Activated CD4-positive, alpha-beta T cell treated with anti-CD3 and anti-CD28 coated beads, Interleukin-2, Interleukin-6, amounts not matched to agents 100 ng/mL and 50 ng/mL, durations not matched to agents 16 hours and 8 hours (primary cell): Measurements from ENCODE around the gene IL1RAPL2.
"Not testable (repeated sequence)": the region's sequence is repeated elsewhere in the genome, so short reads cannot be mapped to it uniquely, and the experiment has no call there.

Source experiments
- DNase-seq: peaks from one replicate; pipeline ENCODE4 v3.0.0-alpha.2; 2020

IL1RAPL2 gene

GRCh38 chrX:105645667-105646357, 1079.8 kb downstream of the IL1RAPL2 start:
- no peak for DNase-seq

- DNase-seq, result no peak
Observed at GRCh38 chrX:105646592-105647372, 1080.8 kb downstream of the IL1RAPL2 start.

- no peak for DNase-seq
Observed at GRCh38 chrX:105647749-105648148, 1081.8 kb downstream of the IL1RAPL2 start.

DNA sequence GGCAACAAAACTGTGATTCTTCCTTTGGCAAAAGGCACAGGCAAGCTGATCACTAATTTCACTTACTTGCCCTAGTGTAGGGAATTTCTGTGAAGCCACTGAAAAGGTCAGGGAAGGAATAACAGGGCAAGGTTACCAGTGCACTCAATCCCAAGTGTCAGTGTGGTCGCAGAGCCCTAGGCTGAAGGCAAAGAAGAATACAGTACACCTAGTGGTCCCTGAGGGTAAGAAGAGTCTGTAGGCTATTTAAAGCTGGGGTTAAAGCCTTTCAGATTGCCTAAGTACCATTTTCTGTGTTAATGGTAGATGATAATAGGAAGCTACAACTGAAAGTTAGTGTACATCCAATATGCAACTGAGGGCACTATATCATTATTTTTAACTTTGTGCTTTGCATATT, 1082.7 kb downstream of the IL1RAPL2 start:
- DNase-seq, result no peak

GRCh38 chrX:105650577-105650976, 1084.6 kb downstream of the IL1RAPL2 start:
- DNase-seq, result no peak

- DNase-seq, result no peak
Observed at GRCh38 chrX:105650986-105651385, 1085.0 kb downstream of the IL1RAPL2 start.

GRCh38 chrX:105653891-105654290, 1087.9 kb downstream of the IL1RAPL2 start:
- DNase-seq, result no peak

- no peak for DNase-seq
Observed at GRCh38 chrX:105658136-105658535, 1092.1 kb downstream of the IL1RAPL2 start.

DNA sequence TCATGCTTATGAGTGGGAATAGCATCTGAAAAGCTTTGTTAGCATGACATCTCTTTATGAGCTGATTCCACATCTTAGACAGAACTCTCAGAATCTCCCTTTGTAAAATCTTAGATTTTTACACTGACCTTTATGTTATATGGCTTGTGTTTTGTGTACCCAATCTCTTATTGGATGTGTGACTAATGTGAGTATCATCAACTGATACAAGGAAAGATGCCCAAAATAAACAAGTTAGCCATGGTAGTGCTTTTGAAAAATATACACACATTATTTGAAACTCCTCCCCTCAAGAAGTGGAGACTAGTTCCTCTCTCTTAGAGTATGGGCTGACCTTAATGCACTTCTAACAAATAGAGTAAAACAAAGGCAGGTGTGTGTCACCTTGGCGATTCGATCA, 1096.2 kb downstream of the IL1RAPL2 start:
- no peak for DNase-seq

- no peak for DNase-seq
Observed at GRCh38 chrX:105664243-105664642, 1098.2 kb downstream of the IL1RAPL2 start.

- DNase-seq, result not testable (repeated sequence)
Observed at GRCh38 chrX:105684288-105684687, 1118.3 kb downstream of the IL1RAPL2 start.

- DNase-seq, result no peak
Observed at GRCh38 chrX:105694839-105695238, 1128.8 kb downstream of the IL1RAPL2 start.

GRCh38 chrX:105695451-105695850, 1129.5 kb downstream of the IL1RAPL2 start:
- no peak for DNase-seq

GRCh38 chrX:105696870-105697269, 1130.9 kb downstream of the IL1RAPL2 start:
- no peak for DNase-seq

DNA sequence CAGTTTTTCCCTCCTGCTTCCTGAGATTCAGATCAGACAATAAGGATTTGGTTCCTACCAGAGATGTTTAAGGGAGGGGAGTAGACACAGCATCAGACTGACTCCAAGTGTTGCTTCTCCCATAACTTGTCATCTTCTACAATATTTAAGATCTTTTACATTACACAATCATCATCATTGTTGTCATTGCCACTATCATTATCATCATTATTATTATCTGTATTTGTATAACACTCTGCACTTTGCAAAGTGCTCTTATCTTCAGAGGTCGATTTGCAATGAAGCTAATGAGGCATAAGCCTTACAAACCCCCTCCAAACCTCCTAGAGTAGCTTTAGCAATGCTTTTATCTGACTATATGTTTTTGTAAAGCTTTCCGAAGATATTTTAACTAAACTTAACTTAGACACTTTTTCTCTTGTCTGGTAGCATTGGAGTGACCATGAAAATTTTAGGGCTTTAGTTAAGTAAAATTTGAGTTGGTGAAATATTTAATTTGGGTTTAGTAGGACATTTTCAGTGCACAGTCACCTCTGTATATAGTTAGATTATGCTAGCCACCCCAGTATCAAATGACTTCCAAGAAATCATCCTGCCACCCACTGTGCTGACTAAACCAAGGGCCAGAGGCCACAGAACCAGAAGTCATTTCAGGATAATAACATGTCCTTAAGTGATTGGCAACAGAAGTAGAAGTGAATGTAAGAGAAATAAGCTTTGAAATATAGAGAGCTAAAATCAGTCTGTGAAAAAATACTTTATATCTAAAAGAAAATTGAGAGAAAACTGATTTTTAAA, 1132.2 kb downstream of the IL1RAPL2 start:
- DNase-seq, result no peak

GRCh38 chrX:105700331-105700730, 1134.3 kb downstream of the IL1RAPL2 start:
- DNase-seq, result no peak

DNA sequence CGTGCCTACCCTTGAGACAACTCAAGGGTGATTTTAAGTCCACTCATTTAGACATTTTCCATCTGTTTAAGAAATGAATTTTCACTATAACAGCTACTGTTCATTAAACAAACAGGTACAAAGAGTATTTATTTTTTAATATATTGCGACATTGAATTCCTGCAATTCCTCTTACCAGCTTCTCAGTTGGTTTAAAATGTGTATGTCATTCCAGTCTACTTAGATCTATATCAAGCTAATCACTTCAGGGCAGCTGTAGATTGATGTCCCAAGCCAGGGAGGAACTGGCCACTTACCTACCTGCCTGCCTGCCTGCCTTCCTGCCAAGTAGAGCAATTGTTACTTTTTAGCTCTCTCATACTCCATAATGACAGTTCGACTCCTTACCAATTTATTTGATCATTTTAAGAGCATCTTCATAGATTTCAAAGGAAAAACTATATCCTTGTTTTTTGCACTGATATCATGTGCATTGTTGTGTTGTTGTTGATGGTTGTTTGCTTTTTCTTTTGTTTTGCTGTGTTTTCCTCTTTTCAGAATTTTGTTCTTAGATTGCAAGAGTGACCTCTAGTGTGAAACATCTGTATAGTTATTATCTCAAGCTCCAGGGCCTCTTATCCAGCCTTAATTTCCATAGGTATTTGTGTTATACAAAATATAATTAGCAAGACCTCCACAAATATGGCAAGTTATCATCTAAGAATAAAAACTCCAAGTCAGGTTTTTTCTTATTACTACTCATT, 1135.5 kb downstream of the IL1RAPL2 start:
- DNase-seq, result no peak

- DNase-seq, result no peak
Observed at GRCh38 chrX:105703876-105704275, 1137.9 kb downstream of the IL1RAPL2 start.

GRCh38 chrX:105706041-105706440, 1140.0 kb downstream of the IL1RAPL2 start:
- no peak for DNase-seq

- DNase-seq, result no peak
Observed at GRCh38 chrX:105711805-105712204, 1145.8 kb downstream of the IL1RAPL2 start.

- no peak for DNase-seq
Observed at GRCh38 chrX:105715746-105716145, 1149.7 kb downstream of the IL1RAPL2 start.

GRCh38 chrX:105723966-105724735, 1158.2 kb downstream of the IL1RAPL2 start:
- no peak for DNase-seq
